Measurements from ENCODE around the gene TAS2R41. TPM values are rescaled to one million over a fixed set of nuclear protein-coding genes. Genes with fewer than 3 reads are reported as not detected.

TAS2R41 gene
- total RNA-seq, 1 donor = 0.09 TPM

- no peak for DNase-seq (ENCODE audit: low read depth)
- TF ChIP-seq, protein P1, sequence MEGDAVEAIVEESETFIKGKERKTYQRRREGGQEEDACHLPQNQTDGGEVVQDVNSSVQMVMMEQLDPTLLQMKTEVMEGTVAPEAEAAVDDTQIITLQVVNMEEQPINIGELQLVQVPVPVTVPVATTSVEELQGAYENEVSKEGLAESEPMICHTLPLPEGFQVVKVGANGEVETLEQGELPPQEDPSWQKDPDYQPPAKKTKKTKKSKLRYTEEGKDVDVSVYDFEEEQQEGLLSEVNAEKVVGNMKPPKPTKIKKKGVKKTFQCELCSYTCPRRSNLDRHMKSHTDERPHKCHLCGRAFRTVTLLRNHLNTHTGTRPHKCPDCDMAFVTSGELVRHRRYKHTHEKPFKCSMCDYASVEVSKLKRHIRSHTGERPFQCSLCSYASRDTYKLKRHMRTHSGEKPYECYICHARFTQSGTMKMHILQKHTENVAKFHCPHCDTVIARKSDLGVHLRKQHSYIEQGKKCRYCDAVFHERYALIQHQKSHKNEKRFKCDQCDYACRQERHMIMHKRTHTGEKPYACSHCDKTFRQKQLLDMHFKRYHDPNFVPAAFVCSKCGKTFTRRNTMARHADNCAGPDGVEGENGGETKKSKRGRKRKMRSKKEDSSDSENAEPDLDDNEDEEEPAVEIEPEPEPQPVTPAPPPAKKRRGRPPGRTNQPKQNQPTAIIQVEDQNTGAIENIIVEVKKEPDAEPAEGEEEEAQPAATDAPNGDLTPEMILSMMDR (IDR thresholded peaks at IDR 0.05; ENCODE audit: insufficient read depth, low read length) = no peak
- H3K4me3 ChIP-seq (ENCODE audit: low read depth, low read length) = no peak overlapping the region
Measured at GRCh38 chr7:143436325-143436946, 41.2 kb upstream of the TAS2R41 start.

DNA sequence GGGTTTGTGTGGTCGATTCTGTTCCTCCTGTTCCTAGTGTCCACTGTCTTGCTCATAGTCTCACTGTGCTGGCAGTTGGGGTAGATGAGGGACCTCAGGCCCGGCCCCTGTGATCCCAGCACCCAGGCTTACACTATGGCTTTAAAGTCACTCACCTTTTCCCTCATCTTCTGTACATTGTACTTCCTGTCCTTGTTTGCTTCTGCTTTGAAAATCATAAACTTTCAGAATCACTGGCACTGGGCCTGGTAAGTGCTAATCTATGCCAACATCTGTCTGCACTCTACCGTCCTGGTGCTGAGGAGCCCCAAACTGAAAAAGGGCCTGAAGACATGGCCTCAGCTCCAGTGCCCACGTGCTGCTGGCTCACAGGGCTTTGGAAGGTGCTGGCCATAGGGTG, 40.1 kb upstream of the TAS2R41 start:
- TF ChIP-seq, protein P1 (IDR thresholded peaks at IDR 0.05; ENCODE audit: insufficient read depth, low read length) = no peak
- no peak for DNase-seq (ENCODE audit: low read depth)
- no peak overlapping the region for H3K4me3 ChIP-seq (ENCODE audit: low read depth, low read length)

DNA sequence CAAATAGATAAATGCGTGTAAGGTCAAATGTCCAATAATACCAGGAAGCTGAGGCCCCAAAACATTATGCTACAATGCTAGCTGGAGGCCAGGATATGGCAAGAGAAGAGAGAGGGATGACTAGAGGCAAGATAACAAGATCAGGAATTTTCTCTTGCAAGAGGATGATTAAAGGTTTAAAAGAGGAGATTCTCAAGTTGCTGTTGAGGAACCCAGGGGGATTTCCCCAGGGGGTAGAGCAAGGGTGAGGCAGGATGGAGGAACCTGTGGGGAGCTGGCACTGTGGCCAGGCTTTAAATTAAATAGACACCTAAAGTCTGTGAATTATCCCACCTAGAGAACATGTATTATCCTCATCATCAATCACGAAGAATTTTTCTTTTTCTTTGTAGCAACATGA, 37.8 kb upstream of the TAS2R41 start:
- TF ChIP-seq, protein P1 (IDR thresholded peaks at IDR 0.05; ENCODE audit: insufficient read depth, low read length) = no peak
- H3K4me3 ChIP-seq (ENCODE audit: low read depth, low read length) = no peak overlapping the region
- no peak for DNase-seq (ENCODE audit: low read depth)

- no peak within 1 kb of the TSS for H3K4me3 ChIP-seq (ENCODE audit: low read depth, low read length)
- TF ChIP-seq, protein P1 (IDR thresholded peaks at IDR 0.05; ENCODE audit: insufficient read depth, low read length) = no peak
- no peak for DNase-seq (ENCODE audit: low read depth)
Measured at GRCh38 chr7:143443153-143443552, 34.5 kb upstream of the TAS2R41 start, which contains the start of gene TAS2R60. TAS2R60 (plus strand) TSS chr7:143443453; CDS start chr7:143443453, 0 bp downstream.

GRCh38 chr7:143444063-143444782, 33.5 kb upstream of the TAS2R41 start:
- TF ChIP-seq, protein P1 (IDR thresholded peaks at IDR 0.05; ENCODE audit: insufficient read depth, low read length) = no peak
- no peak for DNase-seq (ENCODE audit: low read depth)
- H3K4me3 ChIP-seq (ENCODE audit: low read depth, low read length) = no peak overlapping the region

GRCh38 chr7:143444785-143445184, 32.9 kb upstream of the TAS2R41 start:
- H3K4me3 ChIP-seq (ENCODE audit: low read depth, low read length) = no peak overlapping the region
- TF ChIP-seq, protein P1 (IDR thresholded peaks at IDR 0.05; ENCODE audit: insufficient read depth, low read length) = no peak
- no peak for DNase-seq (ENCODE audit: low read depth)

All from fibroblast of the aortic adventitia (primary cell).